T-helper 2 cell treated with Interferon-gamma antibody and Interleukin-4, amounts not matched to agents 100 ng/mL and 5 ng/mL, for 36 hours (primary cell): ENCODE results near the gene HERC4. TPM values are rescaled to one million over a fixed set of nuclear protein-coding genes. Genes with fewer than 3 reads are reported as not detected.
"Not testable (repeated sequence)": the region's sequence is repeated elsewhere in the genome, so short reads cannot be mapped to it uniquely, and the experiment has no call there.

Source experiments
- intact Hi-C: fragments of 100-400 bp; cut with micrococcal nuclease; formaldehyde crosslinking; loops from one replicate; pipeline ENCODE4 v1.15.1; 2023
- total RNA-seq: library from RNA; stranded (reverse); gene quantifications from 2 replicates; pipeline ENCODE4 v1.2.3, GENCODE V29; 2022

HERC4 gene
- total RNA-seq, 1 donor from 2014 or later: 60.2 TPM

- intact Hi-C loops: no loop called here
These were observed 99.2 kb downstream of the HERC4 start for GRCh38 chr10:67975871-67976270.

- intact Hi-C loops: no loop called here
These were observed 103.8 kb downstream of the HERC4 start for GRCh38 chr10:67971311-67971710.

DNA sequence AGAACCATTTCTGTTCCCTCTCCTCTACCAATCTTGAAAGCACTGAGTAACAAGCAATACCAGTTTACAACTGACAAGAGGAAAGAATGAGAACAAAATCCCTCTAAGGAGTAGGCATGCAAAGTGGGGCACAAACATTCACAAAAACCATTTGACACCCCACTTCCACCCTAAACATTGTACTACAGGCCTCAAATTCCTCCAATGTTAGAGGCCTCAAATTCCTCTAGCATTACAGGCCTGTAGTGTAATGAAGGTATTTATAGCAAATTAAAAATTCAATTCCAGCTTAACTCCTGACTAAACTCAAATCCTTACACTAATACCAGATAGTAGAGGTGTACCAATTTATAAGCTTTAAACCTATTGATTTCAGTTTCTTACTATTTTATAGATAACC lies 105.2 kb downstream of the HERC4 start:
- intact Hi-C loops: no loop called here

DNA sequence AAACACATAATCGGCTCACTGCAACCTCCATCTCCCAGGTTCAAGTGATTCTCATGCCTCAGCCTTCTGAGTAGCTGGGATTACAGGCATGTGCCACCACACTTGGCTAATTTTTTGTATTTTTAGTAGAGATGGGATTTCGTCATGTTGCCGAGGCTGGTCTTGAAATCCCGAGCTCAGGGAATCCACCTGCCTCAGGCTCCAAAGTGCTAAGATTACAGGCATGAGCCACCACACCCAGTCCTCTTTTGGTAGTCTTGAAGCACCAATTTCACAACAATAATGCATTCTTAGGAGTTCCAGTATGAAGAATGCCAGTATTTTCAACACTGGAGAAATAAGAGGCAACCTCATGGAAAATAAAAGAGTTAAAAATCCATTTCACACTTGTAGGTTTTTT lies 109.0 kb downstream of the HERC4 start:
- intact Hi-C loops: not testable (repeated sequence)

- intact Hi-C loops: no loop called here
These were observed 109.6 kb downstream of the HERC4 start for GRCh38 chr10:67965456-67965855.

DNA sequence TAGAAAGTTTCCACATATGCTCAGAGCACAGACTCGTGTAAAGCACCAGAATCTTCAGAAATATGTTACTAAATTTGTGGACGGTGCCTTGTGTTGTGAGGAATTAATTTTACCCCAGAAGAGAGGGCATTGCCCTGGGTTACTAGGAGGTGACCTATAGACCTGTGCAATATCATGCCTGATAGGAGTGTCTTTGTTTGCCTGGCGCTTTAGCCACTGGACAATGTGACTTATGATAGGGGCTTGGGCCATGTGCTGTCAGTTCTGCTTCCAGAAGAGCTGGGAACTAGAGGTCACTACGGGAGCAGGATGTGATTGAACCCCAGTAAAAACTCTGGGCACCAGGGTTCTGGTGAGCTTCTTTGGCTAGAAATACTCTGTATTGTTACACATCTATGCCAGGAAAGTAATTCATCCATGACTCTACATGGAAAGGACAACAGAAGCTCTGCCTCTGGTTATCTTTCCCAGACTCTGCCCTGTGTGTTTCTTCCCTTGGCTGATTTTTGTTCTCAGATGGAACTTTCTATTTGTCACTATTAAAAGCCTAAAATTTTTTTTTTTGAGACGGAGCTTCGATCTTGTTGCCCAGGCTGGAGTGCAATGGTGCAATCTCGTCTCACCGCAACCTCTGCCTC lies 115.1 kb downstream of the HERC4 start:
- intact Hi-C loops: no loop called here

- intact Hi-C loops: no loop called here
These were observed 119.5 kb downstream of the HERC4 start for GRCh38 chr10:67955614-67956013.

GRCh38 chr10:67943917-67944316 lies 131.2 kb downstream of the HERC4 start:
- intact Hi-C loops: no loop called here

- intact Hi-C loops: no loop called here
These were observed 138.7 kb downstream of the HERC4 start for GRCh38 chr10:67936416-67936815.

DNA sequence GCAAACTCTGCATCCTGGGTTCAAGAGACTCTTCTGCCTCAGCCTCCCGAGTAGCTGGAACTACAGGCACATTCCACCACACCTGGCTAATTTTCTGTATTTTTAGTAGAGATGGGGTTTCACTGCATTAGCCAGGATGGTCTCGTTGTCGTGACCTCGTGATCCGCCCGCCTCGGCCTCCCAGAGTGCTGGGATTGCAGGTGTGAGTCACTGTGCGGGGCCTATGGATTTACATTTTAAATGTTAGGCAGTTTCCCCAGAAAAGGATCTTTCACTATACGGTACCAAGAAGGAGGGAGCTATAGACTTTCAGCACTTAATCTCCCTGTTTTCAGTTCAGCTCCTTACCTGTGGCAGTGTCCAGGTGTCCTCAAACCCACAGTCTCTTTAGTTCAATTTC lies 139.9 kb downstream of the HERC4 start:
- intact Hi-C loops: no loop called here

DNA sequence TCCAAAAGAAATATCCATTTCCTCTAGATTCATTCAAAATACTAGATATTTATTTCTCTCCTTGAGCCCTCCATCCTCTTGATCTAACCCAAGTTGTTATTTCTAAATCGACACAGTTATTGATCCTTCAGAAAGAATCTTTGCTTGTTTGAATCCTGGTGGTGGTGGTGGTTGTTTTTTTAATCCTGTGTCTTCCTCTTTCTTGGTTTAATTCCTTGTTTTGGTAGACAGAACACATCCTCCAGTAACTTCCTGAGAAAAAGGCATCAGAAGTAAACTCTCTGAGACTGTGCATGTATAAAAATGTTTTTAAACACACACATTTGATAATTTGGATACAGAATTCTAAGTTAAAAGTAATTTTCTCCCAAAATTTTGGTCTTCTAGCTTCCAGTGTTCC lies 140.7 kb downstream of the HERC4 start:
- intact Hi-C loops: no loop called here

DNA sequence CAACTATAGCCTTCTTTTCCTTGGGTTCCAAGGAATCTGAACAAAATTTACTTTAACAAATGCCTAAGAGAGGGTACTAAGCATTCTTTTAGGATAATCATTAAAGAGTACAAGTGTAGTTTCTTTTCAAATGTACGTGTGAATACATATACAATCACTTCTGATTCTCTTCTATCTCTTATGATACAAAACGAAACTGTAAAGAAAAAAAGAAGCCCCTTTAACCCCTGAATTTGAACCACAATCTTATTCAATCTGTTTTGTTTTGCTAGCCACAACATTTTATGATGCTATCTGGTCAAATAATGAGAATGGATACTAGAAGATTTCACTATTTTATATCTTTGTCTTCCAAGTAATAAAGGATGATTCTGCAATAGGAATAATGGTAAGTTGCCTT lies 141.9 kb downstream of the HERC4 start:
- intact Hi-C loops: no loop called here

GRCh38 chr10:67926951-67927350 lies 148.1 kb downstream of the HERC4 start:
- intact Hi-C loops: no loop called here

- intact Hi-C loops: no loop called here
These were observed 149.6 kb downstream of the HERC4 start for GRCh38 chr10:67925449-67926005.

- intact Hi-C loops: no loop called here
These were observed 150.9 kb downstream of the HERC4 start for GRCh38 chr10:67924136-67924535.

- intact Hi-C loops: no loop called here
These were observed 151.5 kb downstream of the HERC4 start for GRCh38 chr10:67923551-67923950.

DNA sequence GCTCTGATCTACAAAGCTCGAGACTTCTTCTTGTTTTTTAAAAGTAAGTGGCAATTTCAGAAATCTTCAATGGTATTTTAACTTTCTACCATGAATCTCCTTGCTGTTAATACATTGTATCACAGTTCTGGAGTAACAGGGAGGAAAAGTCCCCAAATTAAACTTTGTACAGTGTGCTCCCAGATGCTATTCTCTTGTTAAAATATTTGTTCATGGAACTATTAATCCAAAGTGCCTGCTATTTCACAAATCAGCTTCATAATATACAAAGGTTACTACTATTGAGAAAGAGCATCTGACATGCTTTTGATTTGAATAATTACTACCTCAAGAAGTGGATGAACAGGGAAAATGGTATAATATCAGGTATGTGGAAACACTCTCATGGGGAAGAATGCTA lies 154.0 kb downstream of the HERC4 start:
- intact Hi-C loops: no loop called here

DNA sequence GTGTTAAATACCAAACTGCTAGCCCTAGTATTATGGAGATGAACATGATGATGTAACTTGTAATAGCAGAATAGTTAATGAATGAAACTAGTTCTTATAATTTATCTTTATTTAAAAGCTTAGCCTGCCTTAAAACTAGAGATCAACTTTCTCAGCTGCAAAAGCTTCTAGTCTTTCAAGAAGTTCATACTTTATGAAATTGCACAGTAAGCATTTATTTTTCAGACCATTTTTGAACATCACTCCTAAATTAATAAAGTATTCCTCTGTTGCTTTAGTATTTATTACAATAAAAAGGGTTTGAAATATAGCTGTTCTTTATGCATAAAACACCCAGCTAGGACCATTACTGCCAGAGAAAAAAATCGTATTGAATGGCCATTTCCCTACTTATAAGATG lies 157.4 kb downstream of the HERC4 start:
- intact Hi-C loops: no loop called here

DNA sequence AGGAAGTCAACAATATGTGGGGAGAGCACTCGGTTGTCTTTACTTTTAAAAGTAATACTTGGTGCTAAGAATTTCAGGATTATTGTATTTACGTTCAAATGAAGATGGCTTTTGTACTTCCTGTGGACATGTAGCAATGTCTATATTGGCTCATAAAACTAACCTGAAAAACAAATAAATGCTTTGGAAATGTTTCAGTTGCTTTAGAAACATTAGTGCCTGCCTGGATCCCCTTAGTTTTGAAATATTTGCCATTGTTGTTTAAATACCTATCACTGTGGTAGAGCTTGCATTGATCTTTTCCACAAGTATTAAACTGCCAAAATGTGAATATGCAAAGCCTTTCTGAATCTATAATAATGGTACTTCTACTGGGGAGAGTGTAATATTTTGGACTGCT lies 157.9 kb downstream of the HERC4 start:
- intact Hi-C loops: no loop called here

DNA sequence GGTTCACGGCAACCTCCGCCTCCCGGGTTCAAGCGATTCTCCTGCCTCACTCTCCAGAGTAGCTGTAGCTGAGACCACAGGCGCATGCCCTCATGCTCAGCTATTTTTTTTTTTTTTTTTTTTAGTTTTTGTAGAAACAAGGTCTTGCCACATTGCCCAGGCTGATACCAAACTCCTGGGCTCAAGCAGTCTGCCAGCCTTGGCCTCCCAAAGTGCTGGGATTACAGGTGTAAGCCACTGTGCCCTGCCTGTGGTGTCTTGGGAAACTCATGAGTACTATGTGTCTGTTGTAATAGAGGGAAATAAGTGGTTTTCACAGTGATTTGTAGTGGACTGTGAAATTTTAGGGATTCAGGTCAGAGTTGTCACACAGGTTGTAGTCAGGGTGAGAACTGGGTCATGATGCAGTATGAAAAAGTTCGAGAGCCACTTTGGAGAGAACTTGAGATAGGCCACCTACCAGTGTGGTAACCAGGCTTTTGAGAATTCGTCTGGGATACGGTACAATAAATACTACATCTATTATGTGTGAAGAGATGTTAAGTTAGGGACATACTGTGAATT lies 160.2 kb downstream of the HERC4 start:
- intact Hi-C loops: no loop called here

GRCh38 chr10:67912331-67912946 lies 162.6 kb downstream of the HERC4 start:
- intact Hi-C loops: loop anchor here (2.0 kb wide), 1 partner anchor 28 kb away; the partner anchor contains the start of gene SIRT1

- intact Hi-C loops: no loop called here
These were observed 171.5 kb downstream of the HERC4 start for GRCh38 chr10:67903581-67903980.

- intact Hi-C loops: no loop called here
These were observed 181.4 kb downstream of the HERC4 start for GRCh38 chr10:67893637-67894036.
